HepG2 (cell line): Measurements from ENCODE around the gene S100A13. TPM values are rescaled to one million over a fixed set of nuclear protein-coding genes. Genes with fewer than 3 reads are reported as not detected.

Experiments
- ATAC-seq: fragments of 200-7000 bp; cut with Tn5 transposase; 3 replicates; pipeline ENCODE4 v1.9.1; 2020; ENCODE audit warnings: mild to moderate bottlenecking, moderate library complexity
- BruUV-seq: library from RNA; stranded (reverse); fragments of 400-500 nt; replicated peaks from 2 replicates; lab custom pipeline; 2021; lab: Mats Ljungman, UMichigan
- CTCF ChIA-PET: fragments of 300-600 bp; formaldehyde crosslinking; extraction: SDS; loops from one replicate; lab custom pipeline; 2021; ENCODE audit warnings: low total read pairs, inconsistent platforms, low intra/inter-chr PET ratio; lab: Yijun Ruan, JAX
- POLR2A ChIA-PET: fragments of 350-600 bp; sonication (Branson Sonifier 250); formaldehyde crosslinking; loops from one replicate; lab custom pipeline; 2020; ENCODE audit warnings: antibody characterized with exemption, inconsistent platforms; lab: Yijun Ruan, JAX
- DNase-seq: peaks from one replicate; pipeline ENCODE4 v3.0.0-alpha.2; 2015; ENCODE audit warnings: low spot score
- FAIRE-seq: peaks from 3 replicates; lab custom pipeline; 2011; peaks lifted over from hg19 to GRCh38; lab: Jason Lieb, UNC
- H2AFZ ChIP-seq: one replicate; pipeline ENCODE4 v1.6.1; 2011; ENCODE audit warnings: low read length, inconsistent platforms
- H3K27ac ChIP-seq: fragments of 300-600 bp; 3 replicates; pipeline ENCODE4 v1.8.0; 2011; ENCODE audit warnings: mixed run types, mild to moderate bottlenecking, mixed read lengths, low read length, inconsistent platforms; ENCODE audit not compliant: insufficient read depth; ENCODE audit errors: extremely low read length
- H3K27me3 ChIP-seq, 2 experiments: fragments of 200-600 bp in 1 of 2; 2 replicates in 1 of 2; 3 replicates in 1 of 2; pipeline versions ENCODE4 v1.6.0 to v1.8.0; 2011; ENCODE audit warnings: low read length in 2 of 2, mild to moderate bottlenecking in 2 of 2, moderate library complexity in 2 of 2, inconsistent platforms in 1 of 2; ENCODE audit not compliant: insufficient read depth in 2 of 2, control insufficient read depth in 1 of 2
- H3K36me3 ChIP-seq, 2 experiments: fragments of 200-600 bp in 1 of 2; replicated peaks in 1 of 2; 2 replicates in 1 of 2; 3 replicates in 1 of 2; pipeline versions ENCODE4 v1.5.1 to v1.8.0; 2011; ENCODE audit warnings: low read length in 2 of 2, inconsistent platforms in 1 of 2; ENCODE audit not compliant: insufficient read depth in 2 of 2, control insufficient read depth in 1 of 2
- H3K4me1 ChIP-seq: 2 replicates; pipeline ENCODE4 v1.5.1; 2012; ENCODE audit warnings: low read length, inconsistent platforms; ENCODE audit not compliant: insufficient read depth
- H3K4me2 ChIP-seq: 2 replicates; pipeline ENCODE4 v1.6.0; 2011; ENCODE audit warnings: low read depth, low read length, inconsistent platforms
- H3K4me3 ChIP-seq, 3 experiments: fragments of 200-600 bp in 1 of 3; sonication (generic), shearing (Covaris generic) in 1 of 3; replicated peaks in 1 of 3; 2 replicates each; pipeline ENCODE4 v1.5.1; 2011 to 2016; ENCODE audit warnings: low read length in 3 of 3, inconsistent platforms in 2 of 3, low read depth in 2 of 3, mild to moderate bottlenecking in 2 of 3, control low read depth in 1 of 3, mixed read lengths in 1 of 3; ENCODE audit not compliant: insufficient read depth in 1 of 3
- H3K79me2 ChIP-seq: one replicate; pipeline ENCODE4 v1.6.1; 2011; ENCODE audit warnings: low read length, inconsistent platforms; ENCODE audit not compliant: insufficient read depth
- H3K9ac ChIP-seq: 2 replicates; pipeline ENCODE4 v1.6.0; 2011; ENCODE audit warnings: mild to moderate bottlenecking, low read depth, low read length, inconsistent platforms; ENCODE audit not compliant: insufficient read depth
- H3K9me3 ChIP-seq: 2 replicates; pipeline ENCODE4 v1.5.1; 2012; ENCODE audit warnings: mild to moderate bottlenecking, low read length
- H4K20me1 ChIP-seq: 2 replicates; pipeline ENCODE4 v1.6.0; 2011; ENCODE audit warnings: inconsistent platforms, mild to moderate bottlenecking, low read length, moderate library complexity; ENCODE audit not compliant: insufficient read depth
- ATF1 ChIP-seq: IDR thresholded peaks from 2 replicates; pipeline ENCODE4 v1.6.1; 2016; ENCODE audit warnings: mild to moderate bottlenecking, control low read depth
- ATF5 ChIP-seq: sonication (generic); formaldehyde crosslinking; IDR thresholded peaks from 2 replicates; pipeline ENCODE4 v1.4.0; 2020; ENCODE audit warnings: mild to moderate bottlenecking, low read depth, missing genetic modification reagents
- HES4 ChIP-seq: sonication (generic); formaldehyde crosslinking; IDR thresholded peaks from 2 replicates; pipeline ENCODE4 v1.9.0; 2021; ENCODE audit warnings: mild to moderate bottlenecking, missing genetic modification reagents, borderline replicate concordance
- HMGA1 ChIP-seq: sonication (generic); formaldehyde crosslinking; conservative IDR thresholded peaks from 2 replicates; pipeline ENCODE4 v1.4.0; 2020; ENCODE audit warnings: missing genetic modification reagents
- HOXA3 ChIP-seq: sonication (generic); formaldehyde crosslinking; IDR thresholded peaks from 2 replicates; pipeline ENCODE4 v1.5.0; 2020; ENCODE audit warnings: missing genetic modification reagents
- KLF13 ChIP-seq: sonication (generic); formaldehyde crosslinking; IDR thresholded peaks from 2 replicates; pipeline ENCODE4 v1.4.0; 2020; ENCODE audit warnings: mild to moderate bottlenecking, missing genetic modification reagents
- MEF2D ChIP-seq: sonication (generic); formaldehyde crosslinking; IDR thresholded peaks from 2 replicates; pipeline ENCODE4 v1.5.1; 2020; ENCODE audit warnings: mild to moderate bottlenecking, missing genetic modification reagents
- SSRP1 ChIP-seq: IDR thresholded peaks from 2 replicates; pipeline ENCODE4 v1.6.1; 2016; ENCODE audit warnings: control low read depth
- ZFAT ChIP-seq: sonication (generic); formaldehyde crosslinking; conservative IDR thresholded peaks from 2 replicates; pipeline ENCODE4 v1.8.1; 2023; ENCODE audit warnings: missing genetic modification reagents, inconsistent platforms
- ZNF564 ChIP-seq: sonication (generic); formaldehyde crosslinking; IDR thresholded peaks from 2 replicates; pipeline ENCODE4 v1.8.1; 2023; ENCODE audit warnings: mild to moderate bottlenecking, missing genetic modification reagents
- WGBS: methylation state at CpG from one replicate; pipeline ENCODE4 v1.1.6; 2017; ENCODE audit warnings: low lambda C conversion rate; 5-methylcytosine and 5-hydroxymethylcytosine counted together
- in situ Hi-C: cut with HindIII; loops from 2 replicates; pipeline ENCODE4 v1.10.0; 2017; ENCODE audit warnings: low pct_unique_long_range_greater_than_20kb; ENCODE audit not compliant: extremely low pct_ligation_motif_present
- intact Hi-C: fragments of 100-400 bp; cut with micrococcal nuclease; formaldehyde crosslinking; loops from one replicate; pipeline ENCODE4 v1.10.0; 2022; ENCODE audit not compliant: unreplicated experiment
- polyA plus RNA-seq, 8 experiments: library from polyadenylated mRNA; depleted of rRNA in 3 of 8; stranded (reverse) in 7 of 8; unstranded in 1 of 8; fragments of >200 nt; fragmentation: Illumina TruSeq in 4 of 8; extraction: Trizol in 4 of 8; gene quantifications; 2 replicates each; pipeline versions ENCODE4 v1.2.1 to v1.2.3, GENCODE V29; 2011 to 2016; ENCODE audit warnings: low read depth in 4 of 8, missing spikeins in 1 of 8, mixed read lengths in 1 of 8; ENCODE audit not compliant: insufficient read depth in 1 of 8
- total RNA-seq, 5 experiments: library from RNA; depleted of rRNA; stranded (reverse); fragments of >200 nt; fragmentation: Illumina TruSeq; extraction: Trizol; gene quantifications; 2 replicates each; pipeline ENCODE4 v1.2.3, GENCODE V29; 2016; ENCODE audit warnings: low read depth in 1 of 5
- TF ChIP-seq, protein P1 (sequence below): IDR thresholded peaks from 2 replicates; pipeline ENCODE4 v1.6.1; 2016; ENCODE audit warnings: control low read depth
- TF ChIP-seq, protein P2 (sequence below): sonication (generic); formaldehyde crosslinking; IDR thresholded peaks from 2 replicates; pipeline ENCODE4 v1.8.0; 2022; ENCODE audit warnings: missing genetic modification reagents, mild to moderate bottlenecking, moderate library complexity, borderline replicate concordance
- TF ChIP-seq, protein P3 (sequence below): IDR thresholded peaks from 2 replicates; pipeline ENCODE4 v1.6.1; 2012; ENCODE audit warnings: inconsistent platforms
- TF ChIP-seq, protein P4 (sequence below): sonication (generic); formaldehyde crosslinking; IDR thresholded peaks from 2 replicates; pipeline ENCODE4 v1.5.0; 2020; ENCODE audit warnings: mild to moderate bottlenecking, missing genetic modification reagents

The S100A13 gene
- total and polyA plus RNA-seq, 2 of the 13 experiments (the other 11 are each of a cell fraction or from before 2014, with no cell fraction given) = 89.5 to 172 TPM

GRCh38 chr1:153598309-153599172 is 28.8 kb downstream of the S100A13 start:
- no peak for FAIRE-seq
- BruUV-seq = no TSS peak
- no peak for DNase-seq
- H3K79me2 ChIP-seq = no peaks in the 10 kb centered on the region
- POLR2A ChIA-PET = no interaction called here
- in situ Hi-C loops (no loop called here), intact Hi-C loops (no loop called here)
- no peak overlapping the region for H3K27ac ChIP-seq
- peaks cover 12% of the 10 kb centered on the region; the same call in 1 of the 2 replicates for H3K4me1 ChIP-seq
- TF ChIP-seq HMGA1 (CRISPR knock-in tag) = no peak
- TF ChIP-seq, protein P1, sequence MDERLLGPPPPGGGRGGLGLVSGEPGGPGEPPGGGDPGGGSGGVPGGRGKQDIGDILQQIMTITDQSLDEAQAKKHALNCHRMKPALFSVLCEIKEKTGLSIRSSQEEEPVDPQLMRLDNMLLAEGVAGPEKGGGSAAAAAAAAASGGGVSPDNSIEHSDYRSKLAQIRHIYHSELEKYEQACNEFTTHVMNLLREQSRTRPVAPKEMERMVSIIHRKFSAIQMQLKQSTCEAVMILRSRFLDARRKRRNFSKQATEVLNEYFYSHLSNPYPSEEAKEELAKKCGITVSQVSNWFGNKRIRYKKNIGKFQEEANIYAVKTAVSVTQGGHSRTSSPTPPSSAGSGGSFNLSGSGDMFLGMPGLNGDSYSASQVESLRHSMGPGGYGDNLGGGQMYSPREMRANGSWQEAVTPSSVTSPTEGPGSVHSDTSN (CRISPR knock-in tag) = no peak
- TF ChIP-seq ZNF564 = no peak
- TF ChIP-seq HES4 (CRISPR knock-in tag) = no peak
- TF ChIP-seq, protein P2, sequence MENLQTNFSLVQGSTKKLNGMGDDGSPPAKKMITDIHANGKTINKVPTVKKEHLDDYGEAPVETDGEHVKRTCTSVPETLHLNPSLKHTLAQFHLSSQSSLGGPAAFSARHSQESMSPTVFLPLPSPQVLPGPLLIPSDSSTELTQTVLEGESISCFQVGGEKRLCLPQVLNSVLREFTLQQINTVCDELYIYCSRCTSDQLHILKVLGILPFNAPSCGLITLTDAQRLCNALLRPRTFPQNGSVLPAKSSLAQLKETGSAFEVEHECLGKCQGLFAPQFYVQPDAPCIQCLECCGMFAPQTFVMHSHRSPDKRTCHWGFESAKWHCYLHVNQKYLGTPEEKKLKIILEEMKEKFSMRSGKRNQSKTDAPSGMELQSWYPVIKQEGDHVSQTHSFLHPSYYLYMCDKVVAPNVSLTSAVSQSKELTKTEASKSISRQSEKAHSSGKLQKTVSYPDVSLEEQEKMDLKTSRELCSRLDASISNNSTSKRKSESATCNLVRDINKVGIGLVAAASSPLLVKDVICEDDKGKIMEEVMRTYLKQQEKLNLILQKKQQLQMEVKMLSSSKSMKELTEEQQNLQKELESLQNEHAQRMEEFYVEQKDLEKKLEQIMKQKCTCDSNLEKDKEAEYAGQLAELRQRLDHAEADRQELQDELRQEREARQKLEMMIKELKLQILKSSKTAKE (CRISPR knock-in tag) = no peak
- TF ChIP-seq HOXA3 = no peak
- TF ChIP-seq ATF1 (CRISPR knock-in tag) = no peak
- no peak for TF ChIP-seq MEF2D (CRISPR knock-in tag)
- no peak for TF ChIP-seq KLF13 (CRISPR knock-in tag)
- TF ChIP-seq, protein P3, sequence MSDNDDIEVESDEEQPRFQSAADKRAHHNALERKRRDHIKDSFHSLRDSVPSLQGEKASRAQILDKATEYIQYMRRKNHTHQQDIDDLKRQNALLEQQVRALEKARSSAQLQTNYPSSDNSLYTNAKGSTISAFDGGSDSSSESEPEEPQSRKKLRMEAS = no peak
- no peak for TF ChIP-seq ATF5
- TF ChIP-seq, protein P4, sequence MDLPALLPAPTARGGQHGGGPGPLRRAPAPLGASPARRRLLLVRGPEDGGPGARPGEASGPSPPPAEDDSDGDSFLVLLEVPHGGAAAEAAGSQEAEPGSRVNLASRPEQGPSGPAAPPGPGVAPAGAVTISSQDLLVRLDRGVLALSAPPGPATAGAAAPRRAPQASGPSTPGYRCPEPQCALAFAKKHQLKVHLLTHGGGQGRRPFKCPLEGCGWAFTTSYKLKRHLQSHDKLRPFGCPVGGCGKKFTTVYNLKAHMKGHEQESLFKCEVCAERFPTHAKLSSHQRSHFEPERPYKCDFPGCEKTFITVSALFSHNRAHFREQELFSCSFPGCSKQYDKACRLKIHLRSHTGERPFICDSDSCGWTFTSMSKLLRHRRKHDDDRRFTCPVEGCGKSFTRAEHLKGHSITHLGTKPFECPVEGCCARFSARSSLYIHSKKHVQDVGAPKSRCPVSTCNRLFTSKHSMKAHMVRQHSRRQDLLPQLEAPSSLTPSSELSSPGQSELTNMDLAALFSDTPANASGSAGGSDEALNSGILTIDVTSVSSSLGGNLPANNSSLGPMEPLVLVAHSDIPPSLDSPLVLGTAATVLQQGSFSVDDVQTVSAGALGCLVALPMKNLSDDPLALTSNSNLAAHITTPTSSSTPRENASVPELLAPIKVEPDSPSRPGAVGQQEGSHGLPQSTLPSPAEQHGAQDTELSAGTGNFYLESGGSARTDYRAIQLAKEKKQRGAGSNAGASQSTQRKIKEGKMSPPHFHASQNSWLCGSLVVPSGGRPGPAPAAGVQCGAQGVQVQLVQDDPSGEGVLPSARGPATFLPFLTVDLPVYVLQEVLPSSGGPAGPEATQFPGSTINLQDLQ (CRISPR knock-in tag) = no peak
- no peak for TF ChIP-seq ZFAT (CRISPR knock-in tag)
- no peak for TF ChIP-seq SSRP1 (CRISPR knock-in tag)
- no peak overlapping the region for H2AFZ ChIP-seq
- no peak; the same call in 1 of the 3 replicates for ATAC-seq
- H3K36me3 ChIP-seq = no peaks in the 10 kb centered on the region
- CTCF ChIA-PET = no interaction called here
- no peaks in the 10 kb centered on the region for H4K20me1 ChIP-seq
- H3K9ac ChIP-seq = no peak overlapping the region
- no peaks in the 10 kb centered on the region for H3K9me3 ChIP-seq
- no peak overlapping the region for H3K4me2 ChIP-seq
- H3K27me3 ChIP-seq = no peaks in the 10 kb centered on the region
- H3K4me3 ChIP-seq = no peak overlapping the region
- WGBS = 84% methylated on average over 7 of the region's 7 CpGs
